ACC112 (cell line): Measurements from ENCODE around the gene UBE2R2.
"Not testable (repeated sequence)": the region's sequence is repeated elsewhere in the genome, so short reads cannot be mapped to it uniquely, and the experiment has no call there.

Experiments used
- H2AFZ ChIP-seq: fragments of 200-600 bp; sonication (generic); one replicate; pipeline ENCODE4 v1.6.0; 2017; ENCODE audit warnings: antibody characterized with exemption, low read length; ENCODE audit not compliant: unreplicated experiment
- H3K27ac ChIP-seq: fragments of 200-600 bp; sonication (generic); 2 replicates; pipeline ENCODE4 v1.5.1; 2014; ENCODE audit warnings: low read depth, mild to moderate bottlenecking, antibody characterized with exemption, low read length, moderate library complexity
- H3K27me3 ChIP-seq: fragments of 200-600 bp; sonication (generic); 2 replicates; pipeline ENCODE4 v1.6.1; 2014; ENCODE audit warnings: mild to moderate bottlenecking, antibody characterized with exemption, low read length, moderate library complexity, mixed read lengths; ENCODE audit not compliant: insufficient read depth
- H3K36me3 ChIP-seq: fragments of 200-600 bp; sonication (generic); 2 replicates; pipeline ENCODE4 v1.6.1; 2016; ENCODE audit warnings: mild to moderate bottlenecking, antibody characterized with exemption, low read length, moderate library complexity, mixed read lengths; ENCODE audit not compliant: insufficient read depth
- H3K4me1 ChIP-seq: fragments of 200-600 bp; sonication (generic); one replicate; pipeline ENCODE4 v1.6.1; 2016; ENCODE audit warnings: low read length, mixed read lengths; ENCODE audit not compliant: insufficient read depth, unreplicated experiment, control insufficient read depth
- H3K4me3 ChIP-seq: fragments of 200-600 bp; sonication (generic); 2 replicates; pipeline ENCODE4 v1.5.1; 2014; ENCODE audit warnings: mild to moderate bottlenecking, low read depth, low read length
- H3K79me2 ChIP-seq: fragments of 200-600 bp; sonication (generic); one replicate; pipeline ENCODE4 v1.6.0; 2016; ENCODE audit warnings: low read length; ENCODE audit not compliant: control insufficient read depth, unreplicated experiment, insufficient read depth

Gene UBE2R2

DNA sequence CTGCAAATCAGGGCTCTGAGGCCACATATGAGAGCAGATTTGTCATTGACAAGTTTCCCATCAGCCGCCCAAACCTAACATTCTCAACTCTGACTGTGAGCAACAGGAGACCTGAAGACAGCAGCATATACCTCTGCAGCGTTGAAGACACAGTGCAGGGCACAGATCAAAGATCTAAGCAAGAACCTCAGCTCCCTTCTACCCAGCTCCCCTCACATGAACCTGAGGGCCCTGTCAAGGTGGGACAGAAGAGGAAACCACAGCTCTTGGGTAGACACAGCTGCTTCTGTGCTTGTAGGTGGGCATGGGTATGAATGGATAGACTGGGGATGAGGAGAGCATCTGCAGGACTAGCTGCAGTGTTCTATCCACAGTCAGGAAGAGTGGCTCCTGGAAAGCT, 30.3 kb upstream of the UBE2R2 start:
- H3K4me1 ChIP-seq = peaks cover 25% of the 10 kb centered on the region
- H3K79me2 ChIP-seq = no peaks in the 10 kb centered on the region
- no peaks in the 10 kb centered on the region for H3K27me3 ChIP-seq
- no peak overlapping the region for H3K4me3 ChIP-seq
- H3K27ac ChIP-seq = no peak overlapping the region
- no peaks in the 10 kb centered on the region for H3K36me3 ChIP-seq
- no peak overlapping the region for H2AFZ ChIP-seq

DNA sequence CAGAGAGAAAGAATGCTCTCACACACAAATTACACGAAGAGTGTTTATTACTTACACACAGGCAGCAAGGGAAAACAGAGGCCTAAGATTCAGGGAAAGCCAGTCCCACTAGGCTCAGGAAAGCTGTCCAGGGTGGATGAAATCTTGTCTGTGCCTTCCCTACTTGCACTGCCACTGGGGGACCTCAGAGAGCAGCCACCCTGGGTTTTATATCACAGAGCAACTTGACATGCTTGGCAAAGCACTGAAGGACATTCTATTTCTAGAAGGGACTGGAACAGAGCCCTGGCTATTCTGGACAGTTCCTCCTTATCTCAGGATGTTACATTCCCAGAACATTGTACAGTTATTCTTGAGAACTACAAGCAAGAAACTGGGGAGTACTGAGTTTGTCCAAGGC, 29.1 kb upstream of the UBE2R2 start:
- H3K4me1 ChIP-seq = peaks cover 14% of the 10 kb centered on the region
- H3K36me3 ChIP-seq = no peaks in the 10 kb centered on the region
- no peak overlapping the region for H3K27ac ChIP-seq
- no peaks in the 10 kb centered on the region for H3K27me3 ChIP-seq
- no peaks in the 10 kb centered on the region for H3K79me2 ChIP-seq
- no peak overlapping the region for H2AFZ ChIP-seq
- H3K4me3 ChIP-seq = no peak overlapping the region

DNA sequence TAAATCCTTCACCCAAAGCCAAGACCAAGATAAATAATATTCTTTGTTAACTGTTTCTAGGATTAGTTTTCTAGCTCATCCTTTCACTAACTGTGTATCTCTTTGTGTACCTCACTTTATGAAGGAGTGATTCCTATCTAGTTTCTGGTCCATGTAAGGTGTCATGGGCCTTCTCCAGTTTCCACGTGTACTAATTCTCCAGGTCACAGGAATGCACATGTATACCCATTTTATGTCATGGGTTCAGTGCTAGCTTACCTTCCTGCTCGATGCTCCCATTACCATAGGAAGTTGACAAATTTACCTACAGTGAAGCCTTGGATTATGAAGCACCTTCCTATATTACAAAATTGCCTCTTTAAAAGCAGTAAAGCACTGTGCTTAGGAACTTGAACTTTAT, 27.5 kb upstream of the UBE2R2 start:
- H3K27ac ChIP-seq, H3K4me1 ChIP-seq: not testable (repeated sequence)

GRCh38 chr9:33791117-33791516, 25.8 kb upstream of the UBE2R2 start:
- no peaks in the 10 kb centered on the region for H3K36me3 ChIP-seq
- peaks cover 9% of the 10 kb centered on the region for H3K4me1 ChIP-seq
- H2AFZ ChIP-seq = no peak overlapping the region
- H3K27ac ChIP-seq = no peak overlapping the region
- H3K27me3 ChIP-seq = no peaks in the 10 kb centered on the region
- H3K79me2 ChIP-seq = no peaks in the 10 kb centered on the region
- no peak overlapping the region for H3K4me3 ChIP-seq

More for the DNA sequence above, 27.5 kb upstream of the UBE2R2 start:
- not testable (repeated sequence) for H3K36me3 ChIP-seq, H2AFZ ChIP-seq, H3K79me2 ChIP-seq, H3K4me3 ChIP-seq, H3K27me3 ChIP-seq

DNA sequence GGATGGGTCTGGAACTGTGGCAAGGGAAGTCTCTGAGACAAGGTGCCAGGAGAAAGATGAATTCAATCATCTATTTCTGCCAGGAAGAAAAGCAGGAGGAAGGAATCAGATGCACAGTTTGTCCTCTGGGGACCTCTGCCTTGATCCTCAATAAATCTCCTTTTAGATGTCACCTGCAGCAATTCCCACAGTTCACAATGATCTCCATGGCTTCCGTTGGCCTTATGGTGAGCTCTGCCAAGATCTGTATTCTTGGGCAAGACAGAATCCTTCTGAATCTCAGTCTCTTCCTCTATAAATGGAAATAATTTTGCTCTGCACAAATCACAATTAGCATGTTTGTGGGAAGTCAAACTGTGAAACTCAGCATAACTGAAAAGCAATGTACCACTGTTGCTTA, 23.5 kb upstream of the UBE2R2 start:
- not testable (repeated sequence) for H3K4me1 ChIP-seq, H3K27ac ChIP-seq, H3K27me3 ChIP-seq, H3K79me2 ChIP-seq, H3K4me3 ChIP-seq, H3K36me3 ChIP-seq, H2AFZ ChIP-seq

GRCh38 chr9:33794560-33794959, 22.4 kb upstream of the UBE2R2 start:
- H3K79me2 ChIP-seq = no peaks in the 10 kb centered on the region
- H3K27me3 ChIP-seq = no peaks in the 10 kb centered on the region
- H3K4me3 ChIP-seq = no peak overlapping the region
- no peak overlapping the region for H3K27ac ChIP-seq
- no peak overlapping the region for H2AFZ ChIP-seq
- peaks cover 9% of the 10 kb centered on the region for H3K4me1 ChIP-seq
- no peaks in the 10 kb centered on the region for H3K36me3 ChIP-seq

DNA sequence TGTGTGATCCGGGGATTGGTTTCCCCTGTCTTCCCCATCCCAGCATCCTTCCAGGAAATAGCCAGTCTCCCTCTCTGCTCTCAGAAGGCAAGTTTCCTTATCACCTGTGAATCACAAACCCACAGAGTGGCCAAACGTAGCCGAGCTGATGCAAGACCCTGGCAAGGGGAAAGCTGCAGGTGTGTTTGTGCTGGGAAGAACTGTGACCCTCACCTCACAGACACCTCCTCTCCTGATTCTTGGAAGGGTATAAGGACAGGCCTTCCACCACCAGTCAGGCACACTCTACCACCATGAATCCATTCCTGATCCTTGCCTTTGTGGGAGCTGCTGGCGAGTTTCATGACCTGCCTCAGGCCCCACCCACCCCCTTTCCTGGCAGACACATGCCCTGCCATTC, 21.7 kb upstream of the UBE2R2 start, which contains the start of gene PRSS3:
Gene PRSS3, plus strand, starts transcription at position 281 of the 400 bp plus-strand sequence. Its CDS starts 13 bp downstream, at position 294.
- Histone ChIP-seq H3K27ac (no peak within 1 kb of the TSS), H3K4me3 (no peak within 1 kb of the TSS), H3K79me2 (no peaks in the 10 kb centered on the region), H3K4me1 (peaks cover 9% of the 10 kb centered on the region), H3K27me3 (no peaks in the 10 kb centered on the region), H2AFZ (no peak within 1 kb of the TSS), H3K36me3 (no peaks in the 10 kb centered on the region)

DNA sequence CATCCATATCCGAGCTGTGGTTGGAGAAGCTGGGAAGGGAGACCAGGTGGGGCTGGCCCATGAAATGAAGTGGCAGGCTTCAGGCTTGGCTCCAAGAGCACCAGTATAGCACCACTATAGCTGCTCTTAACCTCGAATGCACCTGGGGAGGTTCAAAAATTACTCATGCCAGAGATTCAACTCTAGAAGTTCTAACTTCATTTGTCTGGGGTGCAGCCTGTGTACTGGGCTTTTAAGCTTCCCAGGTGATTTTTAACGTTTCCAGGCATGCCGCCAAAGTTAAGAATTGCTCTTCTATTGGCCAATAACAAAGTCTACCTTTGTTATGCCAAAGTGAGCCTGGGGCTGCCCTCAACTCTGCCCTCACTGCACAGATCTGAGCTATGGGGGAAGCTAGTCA, 21.1 kb upstream of the UBE2R2 start:
- H3K4me1 ChIP-seq = peaks cover 8% of the 10 kb centered on the region
- no peak overlapping the region for H2AFZ ChIP-seq
- no peaks in the 10 kb centered on the region for H3K36me3 ChIP-seq
- no peak overlapping the region for H3K27ac ChIP-seq
- H3K4me3 ChIP-seq = no peak overlapping the region
- H3K79me2 ChIP-seq = no peaks in the 10 kb centered on the region
- no peaks in the 10 kb centered on the region for H3K27me3 ChIP-seq

DNA sequence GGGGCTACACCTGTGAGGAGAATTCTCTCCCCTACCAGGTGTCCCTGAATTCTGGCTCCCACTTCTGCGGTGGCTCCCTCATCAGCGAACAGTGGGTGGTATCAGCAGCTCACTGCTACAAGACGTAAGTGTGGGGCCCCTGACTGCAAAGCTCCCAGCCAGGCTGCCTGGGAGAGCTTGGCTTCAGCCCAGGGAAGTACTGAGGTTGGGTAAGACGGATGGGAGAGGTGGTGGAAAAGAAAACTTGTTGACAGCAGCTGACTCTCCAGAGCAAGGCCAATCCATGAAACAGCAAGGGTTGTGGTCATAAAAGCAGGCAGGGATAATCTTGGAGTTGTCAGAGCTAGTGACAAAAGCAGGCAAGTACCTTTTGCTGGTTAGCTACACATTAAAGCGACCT, 20.3 kb upstream of the UBE2R2 start:
- H3K36me3 ChIP-seq, H2AFZ ChIP-seq, H3K4me3 ChIP-seq, H3K4me1 ChIP-seq, H3K79me2 ChIP-seq, H3K27me3 ChIP-seq, H3K27ac ChIP-seq: not testable (repeated sequence)

DNA sequence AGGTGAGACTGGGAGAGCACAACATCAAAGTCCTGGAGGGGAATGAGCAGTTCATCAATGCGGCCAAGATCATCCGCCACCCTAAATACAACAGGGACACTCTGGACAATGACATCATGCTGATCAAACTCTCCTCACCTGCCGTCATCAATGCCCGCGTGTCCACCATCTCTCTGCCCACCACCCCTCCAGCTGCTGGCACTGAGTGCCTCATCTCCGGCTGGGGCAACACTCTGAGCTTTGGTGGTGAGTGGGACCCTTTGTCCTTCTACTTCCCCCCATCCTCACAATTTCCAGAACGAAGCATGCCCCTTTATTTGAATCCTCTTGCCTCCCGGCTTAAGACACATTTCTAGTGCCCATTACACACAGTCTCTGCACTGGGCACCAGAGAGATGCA, 19.1 kb upstream of the UBE2R2 start:
- Histone ChIP-seq H3K4me3 (no peak overlapping the region), H3K27me3 (no peaks in the 10 kb centered on the region), H2AFZ (no peak overlapping the region), H3K79me2 (no peaks in the 10 kb centered on the region), H3K4me1 (no peaks in the 10 kb centered on the region), H3K36me3 (no peaks in the 10 kb centered on the region), H3K27ac (no peak overlapping the region)

DNA sequence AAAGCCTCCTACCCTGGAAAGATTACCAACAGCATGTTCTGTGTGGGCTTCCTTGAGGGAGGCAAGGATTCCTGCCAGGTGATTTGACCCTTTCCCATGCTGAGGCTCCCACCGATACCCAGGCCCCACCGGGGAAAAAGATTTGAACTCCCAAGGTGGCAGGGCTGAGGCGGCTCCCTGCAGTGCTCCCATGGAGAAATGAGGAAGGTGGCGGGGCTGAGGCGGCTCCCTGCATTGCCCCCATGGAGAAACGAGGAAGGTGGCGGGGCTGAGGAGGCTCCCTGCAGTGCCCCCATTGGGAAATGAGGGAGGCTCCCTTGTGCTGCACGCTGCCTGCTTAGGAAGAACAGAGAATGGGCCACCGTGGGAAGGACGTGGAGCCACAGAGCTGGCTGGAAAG, 18.4 kb upstream of the UBE2R2 start:
- Histone ChIP-seq H3K4me1 (no peaks in the 10 kb centered on the region), H2AFZ (no peak overlapping the region), H3K27ac (no peak overlapping the region), H3K27me3 (no peaks in the 10 kb centered on the region), H3K4me3 (no peak overlapping the region), H3K36me3 (no peaks in the 10 kb centered on the region), H3K79me2 (no peaks in the 10 kb centered on the region)
